IMR-90 (cell line): ENCODE data around the gene OR10H1. TPM values are rescaled to one million over a fixed set of nuclear protein-coding genes. Genes with fewer than 3 reads are reported as not detected.

ENCODE experiments used
- ATAC-seq: fragments of 200-7000 bp; cut with Tn5 transposase; 2 replicates; pipeline ENCODE4 v1.9.1; 2020; ENCODE audit warnings: low read depth, mild to moderate bottlenecking, moderate library complexity
- BruUV-seq: library from RNA; stranded (reverse); fragments of 400-500 nt; replicated peaks from 2 replicates; lab custom pipeline; 2021; lab: Mats Ljungman, UMichigan
- CTCF ChIA-PET: fragments of 300-600 bp; formaldehyde crosslinking; extraction: SDS; loops from one replicate; lab custom pipeline; 2021; ENCODE audit warnings: antibody characterized with exemption; lab: Yijun Ruan, JAX
- POLR2A ChIA-PET: fragments of 300-600 bp; sonication (Branson Sonifier 250); formaldehyde crosslinking; loops from one replicate; lab custom pipeline; 2022; ENCODE audit warnings: antibody characterized with exemption; ENCODE audit not compliant: unreplicated experiment; lab: Charles Lee
- DNase-seq: peaks from one replicate; pipeline ENCODE4 v3.0.0; 2013
- H2AFZ ChIP-seq: replicated peaks from 2 replicates; pipeline ENCODE3; 2013; ENCODE audit warnings: low read length, mild to moderate bottlenecking; ENCODE audit not compliant: poor library complexity
- H2AK5ac ChIP-seq: 2 replicates; pipeline ENCODE4 v1.6.1; 2013; ENCODE audit warnings: low read depth, low read length, inconsistent platforms
- H2AK9ac ChIP-seq: replicated peaks from 2 replicates; pipeline ENCODE3; 2013; ENCODE audit warnings: mild to moderate bottlenecking, low read depth, low read length, moderate library complexity; ENCODE audit not compliant: poor library complexity
- H2BK120ac ChIP-seq: 2 replicates; pipeline ENCODE4 v1.6.1; 2013; ENCODE audit warnings: low read depth, low read length, inconsistent platforms
- H2BK15ac ChIP-seq: 3 replicates; pipeline ENCODE4 v1.6.1; 2013; ENCODE audit warnings: low read depth, low read length, inconsistent platforms
- H2BK20ac ChIP-seq: 2 replicates; pipeline ENCODE4 v1.6.1; 2013; ENCODE audit warnings: low read depth, mild to moderate bottlenecking, inconsistent platforms, low read length, moderate library complexity
- H2BK5ac ChIP-seq: 2 replicates; pipeline ENCODE4 v1.6.1; 2013; ENCODE audit warnings: mild to moderate bottlenecking, low read depth, low read length, inconsistent platforms; ENCODE audit not compliant: poor library complexity, severe bottlenecking
- H3K14ac ChIP-seq: replicated peaks from 2 replicates; pipeline ENCODE4 v1.6.1; 2013; ENCODE audit warnings: low read depth, low read length, inconsistent platforms
- H3K18ac ChIP-seq: 2 replicates; pipeline ENCODE4 v1.6.1; 2013; ENCODE audit warnings: low read depth, low read length, control low read depth
- H3K23ac ChIP-seq: 2 replicates; pipeline ENCODE4 v1.6.1; 2013; ENCODE audit warnings: low read depth, low read length, inconsistent platforms
- H3K27ac ChIP-seq: 2 replicates; pipeline ENCODE4 v1.5.1; 2013; ENCODE audit warnings: mild to moderate bottlenecking, control low read depth, low read length; ENCODE audit not compliant: insufficient read depth
- H3K27me3 ChIP-seq: 2 replicates; pipeline ENCODE4 v1.6.1; 2013; ENCODE audit warnings: low read length; ENCODE audit not compliant: control insufficient read depth, insufficient read depth
- H3K36me3 ChIP-seq: 2 replicates; pipeline ENCODE4 v1.6.1; 2013; ENCODE audit warnings: low read length, mixed read lengths; ENCODE audit not compliant: control insufficient read depth, insufficient read depth
- H3K4ac ChIP-seq: 2 replicates; pipeline ENCODE4 v1.6.1; 2013; ENCODE audit warnings: low read depth, low read length, inconsistent platforms
- H3K4me1 ChIP-seq: 2 replicates; pipeline ENCODE4 v1.6.1; 2013; ENCODE audit warnings: low read length, mixed read lengths; ENCODE audit not compliant: control insufficient read depth, insufficient read depth
- H3K4me2 ChIP-seq: 2 replicates; pipeline ENCODE4 v1.6.1; 2013; ENCODE audit warnings: low read depth, mild to moderate bottlenecking, control low read depth, low read length, moderate library complexity
- H3K4me3 ChIP-seq: 2 replicates; pipeline ENCODE4 v1.5.1; 2013; ENCODE audit warnings: low read depth, mild to moderate bottlenecking, control low read depth, low read length, moderate library complexity; ENCODE audit not compliant: insufficient read depth
- H3K56ac ChIP-seq: 2 replicates; pipeline ENCODE4 v1.6.1; 2013; ENCODE audit warnings: low read length, inconsistent platforms; ENCODE audit not compliant: insufficient read depth; ENCODE audit errors: extremely low read depth
- H3K79me1 ChIP-seq, 2 experiments: 2 replicates each; pipeline ENCODE4 v1.6.1; 2013; ENCODE audit warnings: low read length in 2 of 2, inconsistent platforms in 1 of 2, low read depth in 1 of 2
- H3K9ac ChIP-seq: 2 replicates; pipeline ENCODE4 v1.6.1; 2013; ENCODE audit warnings: low read depth, low read length, control low read depth
- H3K9me1 ChIP-seq: 2 replicates; pipeline ENCODE4 v1.6.1; 2013; ENCODE audit warnings: low read length, inconsistent platforms; ENCODE audit not compliant: insufficient read depth
- H3K9me3 ChIP-seq: 2 replicates; pipeline ENCODE4 v1.6.1; 2013; ENCODE audit warnings: low read length; ENCODE audit not compliant: control insufficient read depth, insufficient read depth
- H4K20me1 ChIP-seq: 2 replicates; pipeline ENCODE4 v1.6.1; 2013; ENCODE audit warnings: low read length, inconsistent platforms; ENCODE audit not compliant: insufficient read depth
- H4K5ac ChIP-seq: 2 replicates; pipeline ENCODE4 v1.6.1; 2013; ENCODE audit warnings: mild to moderate bottlenecking, low read depth, low read length, control low read depth
- H4K8ac ChIP-seq, 2 experiments: 2 replicates each; pipeline ENCODE4 v1.6.1; 2013; ENCODE audit warnings: low read depth in 2 of 2, low read length in 2 of 2, control low read depth in 1 of 2, inconsistent platforms in 1 of 2
- H4K91ac ChIP-seq: 2 replicates; pipeline ENCODE4 v1.6.1; 2013; ENCODE audit warnings: low read depth, low read length, inconsistent platforms; ENCODE audit not compliant: insufficient read depth
- BHLHE40 ChIP-seq: fragments of 150-350 bp; IDR thresholded peaks from 2 replicates; pipeline ENCODE4 v1.6.1; 2016; ENCODE audit warnings: mild to moderate bottlenecking, low read depth, low read length
- CHD1 ChIP-seq: IDR thresholded peaks from 2 replicates; pipeline ENCODE4 v1.6.1; 2012; ENCODE audit warnings: low read depth, low read length, improper control_type of control experiment
- FOS ChIP-seq: fragments of 150-350 bp; IDR thresholded peaks from 2 replicates; pipeline ENCODE4 v1.6.1; 2016; ENCODE audit warnings: low read depth, low read length
- MAFK ChIP-seq: IDR thresholded peaks from 2 replicates; pipeline ENCODE4 v1.6.1; 2012; ENCODE audit warnings: low read depth, low read length, improper control_type of control experiment
- MAZ ChIP-seq: IDR thresholded peaks from 2 replicates; pipeline ENCODE4 v1.6.1; 2012; ENCODE audit warnings: low read depth, mild to moderate bottlenecking, low read length, improper control_type of control experiment, moderate library complexity, borderline replicate concordance
- MXI1 ChIP-seq: IDR thresholded peaks from 2 replicates; pipeline ENCODE4 v1.6.1; 2012; ENCODE audit warnings: low read depth, mild to moderate bottlenecking, low read length, moderate library complexity, borderline replicate concordance
- NFE2L2 ChIP-seq: fragments of 150-350 bp; IDR thresholded peaks from 2 replicates; pipeline ENCODE4 v1.6.1; 2016; ENCODE audit warnings: low read depth, mild to moderate bottlenecking, low read length
- POLR2A ChIP-seq: IDR thresholded peaks from 2 replicates; pipeline ENCODE4 v1.6.1; 2012; ENCODE audit warnings: mild to moderate bottlenecking, low read depth, low read length
- RAD21 ChIP-seq: IDR thresholded peaks from 2 replicates; pipeline ENCODE4 v1.6.1; 2012; ENCODE audit warnings: low read length, improper control_type of control experiment
- RCOR1 ChIP-seq: IDR thresholded peaks from 2 replicates; pipeline ENCODE4 v1.6.1; 2012; ENCODE audit warnings: mild to moderate bottlenecking, low read length, improper control_type of control experiment; ENCODE audit not compliant: insufficient replicate concordance
- RFX5 ChIP-seq: IDR thresholded peaks from 2 replicates; pipeline ENCODE4 v1.8.0; 2012; ENCODE audit warnings: low read depth, mild to moderate bottlenecking, low read length, moderate library complexity
- SMC3 ChIP-seq: fragments of 150-350 bp; IDR thresholded peaks from 2 replicates; pipeline ENCODE4 v1.6.1; 2016; ENCODE audit warnings: low read depth, mild to moderate bottlenecking, antibody characterized with exemption, low read length, moderate library complexity
- WGBS, 2 experiments: methylation state at CpG; one replicate each; pipeline versions ENCODE4 v1.1.5 to v1.1.7; 2013; ENCODE audit warnings: missing lambda C conversion rate in 2 of 2; ENCODE audit not compliant: insufficient read length in 1 of 2; ENCODE audit errors: extremely low coverage in 2 of 2; 5-methylcytosine and 5-hydroxymethylcytosine counted together
- dilution Hi-C: fragments of 300-500 bp; cut with HindIII; formaldehyde crosslinking; loops from one replicate; pipeline ENCODE4 v1.14.3; 2018; ENCODE audit warnings: low sequenced_read_pairs; ENCODE audit not compliant: unreplicated experiment
- in situ Hi-C: fragments of 300-500 bp; cut with MboI; formaldehyde crosslinking; loops from 3 replicates; pipeline ENCODE4 v1.14.3; 2019; ENCODE audit warnings: low sequenced_read_pairs, inconsistent platforms, mixed read lengths
- intact Hi-C: fragments of 100-400 bp; cut with micrococcal nuclease; formaldehyde crosslinking; loops from 2 replicates; pipeline ENCODE4 v1.10.0; 2022
- polyA plus RNA-seq, 3 experiments: library from polyadenylated mRNA; depleted of rRNA; stranded (reverse); fragments of >200 nt; gene quantifications; 2 replicates each; pipeline ENCODE4 v1.2.3, GENCODE V29; 2012; ENCODE audit warnings: low replicate concordance in 1 of 3
- total RNA-seq: library from RNA; depleted of rRNA; stranded (reverse); fragments of >200 nt; gene quantifications from 2 replicates; pipeline ENCODE4 v1.2.3, GENCODE V29; 2012
- TF ChIP-seq, protein P1 (sequence below): conservative IDR thresholded peaks from 2 replicates; pipeline ENCODE4 v1.5.1; 2012; ENCODE audit warnings: mild to moderate bottlenecking, low read depth, low read length, improper control_type of control experiment
- TF ChIP-seq, protein P2 (sequence below): fragments of 150-350 bp; IDR thresholded peaks from 2 replicates; pipeline ENCODE4 v1.6.1; 2017; ENCODE audit warnings: mild to moderate bottlenecking, antibody characterized with exemption, low read length, low read depth
- TF ChIP-seq, protein P3 (sequence below): fragments of 150-350 bp; IDR thresholded peaks from 2 replicates; pipeline ENCODE4 v1.6.1; 2016; ENCODE audit warnings: low read depth, mild to moderate bottlenecking, low read length, moderate library complexity, borderline replicate concordance

The OR10H1 gene
- total and polyA plus RNA-seq, 2 of the 4 experiments (the other 2 are of a cell fraction): not detected

DNA sequence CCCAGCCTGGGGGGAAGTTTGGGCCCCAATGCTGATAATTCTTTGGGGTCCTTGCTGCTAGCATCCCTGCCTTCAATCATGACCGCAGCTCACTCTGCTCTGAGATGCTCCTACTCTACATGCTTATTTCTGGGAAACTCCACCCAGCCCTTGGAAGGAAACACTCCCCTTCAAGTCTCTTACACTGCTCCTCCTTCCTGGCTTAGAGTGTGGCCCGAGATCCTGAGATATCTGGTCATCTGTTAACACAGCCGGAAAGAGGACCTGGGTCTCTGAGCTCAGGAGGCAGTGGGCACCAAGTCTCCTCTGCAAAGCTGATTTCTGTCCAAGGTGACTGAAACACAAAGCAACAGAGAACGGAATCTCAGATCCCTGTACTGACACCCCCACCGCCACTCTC, 49.4 kb upstream of the OR10H1 start:
- in situ Hi-C loops (no loop called here), dilution Hi-C loops (no loop called here), intact Hi-C loops (no loop called here)
- Histone ChIP-seq H3K9me3 (no peaks in the 10 kb centered on the region; the same call in 1 of the 2 replicates), H3K56ac (no peak overlapping the region), H2AK9ac (no peak overlapping the region), H2BK20ac (no peak overlapping the region), H2BK5ac (no peak overlapping the region), H3K9me1 (no peaks in the 10 kb centered on the region), H3K36me3 (no peaks in the 10 kb centered on the region), H3K4me2 (no peak overlapping the region), H3K18ac (no peak overlapping the region), H3K4me3 (no peak overlapping the region), H4K8ac (no peak overlapping the region), H2AK5ac (no peak overlapping the region), H3K9ac (no peak overlapping the region), H3K27ac (no peak overlapping the region), H3K79me1 (no peaks in the 10 kb centered on the region), H3K27me3 (no peaks in the 10 kb centered on the region), H2BK120ac (no peak overlapping the region), H4K91ac (no peak overlapping the region), H2BK15ac (no peak overlapping the region), H4K5ac (no peak overlapping the region), H2AFZ (no peak overlapping the region), H3K14ac (no peak overlapping the region), H3K4me1 (no peaks in the 10 kb centered on the region), H4K20me1 (no peaks in the 10 kb centered on the region), H3K4ac (no peak overlapping the region), H3K23ac (no peak overlapping the region)
- BruUV-seq: no TSS peak
- ATAC-seq: no peak
- no peak for DNase-seq
- TF ChIP-seq MAZ: no peak
- TF ChIP-seq, protein P1, sequence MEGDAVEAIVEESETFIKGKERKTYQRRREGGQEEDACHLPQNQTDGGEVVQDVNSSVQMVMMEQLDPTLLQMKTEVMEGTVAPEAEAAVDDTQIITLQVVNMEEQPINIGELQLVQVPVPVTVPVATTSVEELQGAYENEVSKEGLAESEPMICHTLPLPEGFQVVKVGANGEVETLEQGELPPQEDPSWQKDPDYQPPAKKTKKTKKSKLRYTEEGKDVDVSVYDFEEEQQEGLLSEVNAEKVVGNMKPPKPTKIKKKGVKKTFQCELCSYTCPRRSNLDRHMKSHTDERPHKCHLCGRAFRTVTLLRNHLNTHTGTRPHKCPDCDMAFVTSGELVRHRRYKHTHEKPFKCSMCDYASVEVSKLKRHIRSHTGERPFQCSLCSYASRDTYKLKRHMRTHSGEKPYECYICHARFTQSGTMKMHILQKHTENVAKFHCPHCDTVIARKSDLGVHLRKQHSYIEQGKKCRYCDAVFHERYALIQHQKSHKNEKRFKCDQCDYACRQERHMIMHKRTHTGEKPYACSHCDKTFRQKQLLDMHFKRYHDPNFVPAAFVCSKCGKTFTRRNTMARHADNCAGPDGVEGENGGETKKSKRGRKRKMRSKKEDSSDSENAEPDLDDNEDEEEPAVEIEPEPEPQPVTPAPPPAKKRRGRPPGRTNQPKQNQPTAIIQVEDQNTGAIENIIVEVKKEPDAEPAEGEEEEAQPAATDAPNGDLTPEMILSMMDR: no peak
- TF ChIP-seq, protein P2, sequence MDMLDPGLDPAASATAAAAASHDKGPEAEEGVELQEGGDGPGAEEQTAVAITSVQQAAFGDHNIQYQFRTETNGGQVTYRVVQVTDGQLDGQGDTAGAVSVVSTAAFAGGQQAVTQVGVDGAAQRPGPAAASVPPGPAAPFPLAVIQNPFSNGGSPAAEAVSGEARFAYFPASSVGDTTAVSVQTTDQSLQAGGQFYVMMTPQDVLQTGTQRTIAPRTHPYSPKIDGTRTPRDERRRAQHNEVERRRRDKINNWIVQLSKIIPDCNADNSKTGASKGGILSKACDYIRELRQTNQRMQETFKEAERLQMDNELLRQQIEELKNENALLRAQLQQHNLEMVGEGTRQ: no peak
- TF ChIP-seq, protein P3, sequence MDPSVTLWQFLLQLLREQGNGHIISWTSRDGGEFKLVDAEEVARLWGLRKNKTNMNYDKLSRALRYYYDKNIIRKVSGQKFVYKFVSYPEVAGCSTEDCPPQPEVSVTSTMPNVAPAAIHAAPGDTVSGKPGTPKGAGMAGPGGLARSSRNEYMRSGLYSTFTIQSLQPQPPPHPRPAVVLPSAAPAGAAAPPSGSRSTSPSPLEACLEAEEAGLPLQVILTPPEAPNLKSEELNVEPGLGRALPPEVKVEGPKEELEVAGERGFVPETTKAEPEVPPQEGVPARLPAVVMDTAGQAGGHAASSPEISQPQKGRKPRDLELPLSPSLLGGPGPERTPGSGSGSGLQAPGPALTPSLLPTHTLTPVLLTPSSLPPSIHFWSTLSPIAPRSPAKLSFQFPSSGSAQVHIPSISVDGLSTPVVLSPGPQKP: no peak
- no peak for TF ChIP-seq POLR2A
- TF ChIP-seq BHLHE40: no peak
- TF ChIP-seq SMC3: no peak
- no peak for TF ChIP-seq NFE2L2
- TF ChIP-seq RAD21: no peak
- TF ChIP-seq FOS: no peak
- no peak for TF ChIP-seq MAFK
- no peak for TF ChIP-seq MXI1
- no peak for TF ChIP-seq RCOR1
- TF ChIP-seq CHD1: no peak
- no peak for TF ChIP-seq RFX5
- CTCF ChIA-PET: no interaction called here
- POLR2A ChIA-PET: no interaction called here
- 57% methylated on average over 1 of the region's 5 CpGs; no CpG with 5 or more reads in 1 of the 2 experiments for WGBS, 2 experiments
